Ascending aorta (tissue), 2 donors: ENCODE measurements around the gene COQ5. TPM values are rescaled to one million over a fixed set of nuclear protein-coding genes. Genes with fewer than 3 reads are reported as not detected.

ENCODE experiments used
- DNase-seq, 2 donors: peaks; one replicate each; pipeline ENCODE4 v3.0.0-alpha.2; 2019; ENCODE audit warnings: low spot score in 2 of 2
- H3K27ac ChIP-seq, 2 donors: fragments of 200-600 bp; sonication (generic); one replicate each; pipeline ENCODE4 v1.5.1; 2016 to 2017; ENCODE audit warnings: mild to moderate bottlenecking in 1 of 2
- H3K27me3 ChIP-seq: fragments of 200-600 bp; sonication (generic); one replicate; pipeline ENCODE4 v1.5.1; 2017
- H3K36me3 ChIP-seq, 2 donors: fragments of 200-600 bp; sonication (generic); one replicate each; pipeline ENCODE4 v1.5.1; 2016
- H3K4me1 ChIP-seq, 2 donors: fragments of 200-600 bp; sonication (generic); one replicate each; pipeline ENCODE4 v1.5.1; 2016 to 2017; ENCODE audit warnings: mild to moderate bottlenecking in 1 of 2
- H3K4me3 ChIP-seq, 2 donors: fragments of 200-600 bp; sonication (generic); one replicate each; pipeline ENCODE4 v1.5.1; 2016 to 2017; ENCODE audit warnings: mild to moderate bottlenecking in 1 of 2
- H3K9me3 ChIP-seq, 2 donors: fragments of 200-600 bp; sonication (generic); one replicate each; pipeline ENCODE4 v1.5.1; 2016
- intact Hi-C: fragments of 100-400 bp; cut with DNase I; formaldehyde crosslinking; loops from one replicate; pipeline ENCODE4 v1.15.1; 2023
- total RNA-seq: library from RNA; depleted of rRNA; stranded (reverse); fragments of >200 nt; gene quantifications from one replicate; pipeline ENCODE4 v1.1.0, GENCODE V29; 2016
- TF ChIP-seq, protein P1 (sequence below), 3 experiments: fragments of 200-600 bp in 2 of 3; fragments of 450-650 bp in 1 of 3; sonication (generic) in 2 of 3; IDR thresholded peaks; one replicate each; pipeline ENCODE4 v1.5.1; 2016 to 2019; ENCODE audit warnings: antibody characterized with exemption in 3 of 3, mild to moderate bottlenecking in 1 of 3, moderate library complexity in 1 of 3

Gene COQ5
- total RNA-seq, 1 donor from 2014 or later = 5.9 TPM

DNA sequence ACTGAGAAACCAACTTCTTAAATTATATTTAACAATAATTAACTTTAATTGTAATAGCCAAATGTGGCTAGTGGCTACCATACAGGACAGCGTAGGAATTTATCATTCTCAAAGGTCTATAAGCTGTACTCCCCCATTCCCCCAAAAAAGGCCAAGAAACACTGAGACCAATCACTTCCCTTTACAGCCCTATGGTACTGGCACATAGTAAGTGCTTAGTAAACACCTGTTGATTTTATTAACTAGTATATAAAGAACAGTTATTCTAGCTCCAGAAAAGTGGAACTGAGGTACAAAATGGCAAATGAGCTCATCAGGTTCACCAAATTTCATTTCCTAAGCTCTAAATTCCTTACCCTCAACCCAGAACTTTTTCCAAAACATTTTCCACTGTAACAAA lies 53.3 kb downstream of the COQ5 start:
- intact Hi-C loops = no loop called here
- H3K36me3 ChIP-seq = no peaks in the 10 kb centered on the region
- H3K27ac ChIP-seq = no peak overlapping the region
- H3K27me3 ChIP-seq = no peaks in the 10 kb centered on the region
- peaks cover 0 to 7% of the 10 kb centered on the region in 2 donors for H3K4me1 ChIP-seq
- no peak overlapping the region for H3K4me3 ChIP-seq
- H3K9me3 ChIP-seq = no peaks in the 10 kb centered on the region
- no peak for DNase-seq
- TF ChIP-seq, protein P1, sequence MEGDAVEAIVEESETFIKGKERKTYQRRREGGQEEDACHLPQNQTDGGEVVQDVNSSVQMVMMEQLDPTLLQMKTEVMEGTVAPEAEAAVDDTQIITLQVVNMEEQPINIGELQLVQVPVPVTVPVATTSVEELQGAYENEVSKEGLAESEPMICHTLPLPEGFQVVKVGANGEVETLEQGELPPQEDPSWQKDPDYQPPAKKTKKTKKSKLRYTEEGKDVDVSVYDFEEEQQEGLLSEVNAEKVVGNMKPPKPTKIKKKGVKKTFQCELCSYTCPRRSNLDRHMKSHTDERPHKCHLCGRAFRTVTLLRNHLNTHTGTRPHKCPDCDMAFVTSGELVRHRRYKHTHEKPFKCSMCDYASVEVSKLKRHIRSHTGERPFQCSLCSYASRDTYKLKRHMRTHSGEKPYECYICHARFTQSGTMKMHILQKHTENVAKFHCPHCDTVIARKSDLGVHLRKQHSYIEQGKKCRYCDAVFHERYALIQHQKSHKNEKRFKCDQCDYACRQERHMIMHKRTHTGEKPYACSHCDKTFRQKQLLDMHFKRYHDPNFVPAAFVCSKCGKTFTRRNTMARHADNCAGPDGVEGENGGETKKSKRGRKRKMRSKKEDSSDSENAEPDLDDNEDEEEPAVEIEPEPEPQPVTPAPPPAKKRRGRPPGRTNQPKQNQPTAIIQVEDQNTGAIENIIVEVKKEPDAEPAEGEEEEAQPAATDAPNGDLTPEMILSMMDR (IDR thresholded peaks at IDR 0.05) = no peak

DNA sequence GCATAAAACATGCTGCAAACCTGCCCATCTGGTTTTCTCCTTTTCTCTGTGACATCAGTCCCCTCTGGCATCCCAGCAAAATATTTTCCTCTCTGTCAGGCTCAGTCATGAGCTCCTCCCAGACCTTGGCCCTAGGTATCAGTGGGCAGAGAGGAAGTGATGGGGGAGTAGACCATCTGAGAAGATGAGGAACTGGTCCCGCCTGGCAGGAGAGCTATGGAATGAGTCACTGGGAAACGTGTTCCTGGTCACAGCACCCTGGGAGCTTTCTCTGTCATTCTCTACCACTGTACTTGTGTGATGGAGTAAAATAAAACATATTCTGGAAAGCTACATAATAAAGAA lies 54.4 kb downstream of the COQ5 start:
- Histone ChIP-seq H3K4me3 (no peak overlapping the region), H3K36me3 (no peaks in the 10 kb centered on the region), H3K27ac (peak overlapping the region in 1 of 2 donors; percentile 26), H3K4me1 (peaks cover 5 to 14% of the 10 kb centered on the region in 2 donors), H3K9me3 (no peaks in the 10 kb centered on the region), H3K27me3 (no peaks in the 10 kb centered on the region)
- intact Hi-C loops = no loop called here
- DNase-seq = peak in 1 of 2 donors; percentile 68
- TF ChIP-seq, protein P1 (IDR thresholded peaks at IDR 0.05) = no peak

DNA sequence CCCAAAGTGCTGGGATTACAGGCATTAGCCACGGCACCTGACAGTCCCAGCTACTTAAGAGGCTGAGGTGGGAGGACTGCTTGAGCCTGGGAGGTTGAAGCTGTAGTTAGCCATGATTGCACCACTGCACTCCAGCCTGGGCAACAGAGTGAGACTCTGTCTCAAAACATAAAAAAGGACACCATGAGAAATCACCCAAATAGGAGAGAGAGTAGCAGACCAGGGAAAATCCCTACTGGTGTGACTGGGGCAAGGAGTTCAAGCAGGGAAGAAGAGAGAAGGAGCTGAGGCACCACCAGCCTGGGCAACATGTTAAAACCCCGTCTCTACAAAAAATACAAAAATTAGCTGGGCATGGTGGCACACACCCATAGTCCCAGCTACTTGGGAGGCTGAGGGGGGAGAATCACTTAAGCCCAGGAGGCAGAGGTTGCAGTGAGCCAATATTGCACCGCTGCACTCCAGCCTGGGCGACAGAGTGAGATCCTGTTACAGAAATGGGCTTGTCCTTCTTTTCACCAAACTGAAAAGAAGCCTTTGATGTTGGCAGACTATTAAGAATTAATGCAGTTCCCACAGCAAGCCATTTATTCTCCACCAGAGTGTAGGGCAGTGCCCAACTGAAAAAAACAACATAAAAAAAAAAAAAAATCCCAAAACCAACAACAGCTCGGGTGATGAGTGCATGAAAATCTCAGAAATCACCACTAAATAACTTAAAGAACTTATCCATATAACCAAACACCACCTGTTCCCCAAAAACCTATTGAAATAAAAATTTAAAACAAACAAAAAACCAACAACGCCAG lies 54.9 kb downstream of the COQ5 start:
- no peak for DNase-seq
- no peaks in the 10 kb centered on the region for H3K36me3 ChIP-seq
- intact Hi-C loops = no loop called here
- no peaks in the 10 kb centered on the region for H3K9me3 ChIP-seq
- peaks cover 5 to 14% of the 10 kb centered on the region in 2 donors for H3K4me1 ChIP-seq
- no peaks in the 10 kb centered on the region for H3K27me3 ChIP-seq
- no peak overlapping the region for H3K4me3 ChIP-seq
- peak overlapping the region in 1 of 2 donors; percentile 26 for H3K27ac ChIP-seq
- TF ChIP-seq, protein P1 (IDR thresholded peaks at IDR 0.05) = no peak

DNA sequence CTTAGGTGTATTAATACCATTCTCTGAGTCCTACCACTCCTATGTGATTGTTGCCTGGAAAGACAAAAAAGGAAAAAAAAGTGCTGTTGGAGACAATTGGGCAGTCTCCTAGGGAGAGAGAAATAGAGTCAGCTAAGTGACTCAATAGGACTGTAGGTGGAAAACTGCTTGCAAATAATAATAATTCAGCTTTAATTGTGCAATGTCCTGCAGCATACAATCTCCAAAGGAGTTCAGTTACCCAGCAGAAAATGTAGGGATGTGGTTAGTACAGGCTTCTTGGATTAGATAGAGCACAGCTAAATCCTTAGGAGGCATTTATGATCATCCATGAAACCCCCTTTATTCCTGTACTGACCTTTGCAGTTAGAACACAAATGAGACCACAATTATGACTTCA lies 56.4 kb downstream of the COQ5 start:
- H3K4me3 ChIP-seq = no peak overlapping the region
- no peak overlapping the region for H3K27ac ChIP-seq
- TF ChIP-seq, protein P1 (IDR thresholded peaks at IDR 0.05) = no peak
- intact Hi-C loops = no loop called here
- DNase-seq = no peak
- peaks cover 8 to 19% of the 10 kb centered on the region in 2 donors for H3K4me1 ChIP-seq
- no peaks in the 10 kb centered on the region for H3K36me3 ChIP-seq
- no peaks in the 10 kb centered on the region for H3K27me3 ChIP-seq
- H3K9me3 ChIP-seq = no peaks in the 10 kb centered on the region

DNA sequence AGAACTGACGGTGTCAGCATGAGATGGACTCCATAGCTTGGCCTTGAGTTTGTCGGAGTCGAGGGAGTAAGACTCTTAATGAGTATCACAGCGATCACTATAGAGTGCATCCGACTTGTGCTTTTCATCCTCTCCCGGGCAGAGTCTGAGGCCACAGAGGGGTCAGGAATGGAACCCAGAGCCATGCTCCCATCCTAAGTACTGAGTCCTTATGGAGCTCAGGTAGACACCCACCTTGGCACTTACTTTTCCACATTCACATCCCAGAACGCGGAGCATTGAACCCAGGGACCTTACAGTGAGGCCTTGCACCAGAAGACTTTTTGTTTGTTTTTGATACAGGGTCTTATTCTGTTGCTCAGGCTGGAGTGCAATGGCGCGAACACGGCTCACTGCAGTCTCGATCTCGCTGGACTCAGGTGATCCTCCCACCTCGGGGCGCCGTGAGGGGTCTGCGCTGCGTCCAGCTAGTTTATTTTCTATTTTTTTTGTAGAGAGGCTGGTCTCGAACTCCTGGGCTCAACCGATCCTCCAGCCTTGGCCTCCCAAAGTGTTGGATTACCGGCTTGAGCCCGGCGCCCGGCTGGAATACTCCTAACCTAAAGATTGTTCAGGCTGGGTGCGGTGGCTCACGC lies 58.7 kb downstream of the COQ5 start:
- Histone ChIP-seq H3K4me1 (peaks cover 8 to 32% of the 10 kb centered on the region in 2 donors), H3K4me3 (peak overlapping the region; percentile 97 to 99), H3K27me3 (no peaks in the 10 kb centered on the region), H3K36me3 (peaks cover 3 to 8% of the 10 kb centered on the region in 2 donors), H3K9me3 (no peaks in the 10 kb centered on the region), H3K27ac (peak overlapping the region; percentile 94)
- intact Hi-C loops = no loop called here
- DNase-seq = no peak
- TF ChIP-seq, protein P1 (IDR thresholded peaks at IDR 0.05) = no peak
